Suprapubic skin (tissue), 3 donors: Measurements from ENCODE around the gene CKLF.

ENCODE experiments used
- CTCF ChIP-seq, 2 donors: fragments of 200-600 bp in 1 of 2; fragments of 450-650 bp in 1 of 2; sonication (generic) in 1 of 2; IDR thresholded peaks; one replicate each; pipeline ENCODE4 v1.5.1; 2016 to 2019; ENCODE audit warnings: antibody characterized with exemption in 2 of 2, mild to moderate bottlenecking in 1 of 2, moderate library complexity in 1 of 2
- POLR2A ChIP-seq, 2 donors: fragments of 450-650 bp; IDR thresholded peaks; one replicate each; pipeline ENCODE4 v1.6.1; 2017; ENCODE audit warnings: antibody characterized with exemption in 2 of 2, mild to moderate bottlenecking in 2 of 2, moderate library complexity in 2 of 2

GRCh38 chr16:66578651-66579531 is 26.5 kb downstream of the CKLF start, which contains the start of gene CMTM2:
- TF ChIP-seq CTCF (IDR thresholded peaks at IDR 0.05) (no peak), POLR2A (IDR thresholded peaks at IDR 0.05) (no peak)
